Measurements from ENCODE around the gene ACOT9.
"Not testable (repeated sequence)": the region's sequence is repeated elsewhere in the genome, so short reads cannot be mapped to it uniquely, and the experiment has no call there.

The ACOT9 gene

GRCh38 chrX:23704673-23705206 is 38.3 kb downstream of the ACOT9 start:
- no peak overlapping the region for H3K4me3 ChIP-seq (ENCODE audit: low read depth, low read length)
- no peak for TF ChIP-seq CTCF (conservative IDR thresholded peaks at IDR 0.05; ENCODE audit: low read depth, low read length)
- no peak for DNase-seq (ENCODE audit: low read depth)

DNA sequence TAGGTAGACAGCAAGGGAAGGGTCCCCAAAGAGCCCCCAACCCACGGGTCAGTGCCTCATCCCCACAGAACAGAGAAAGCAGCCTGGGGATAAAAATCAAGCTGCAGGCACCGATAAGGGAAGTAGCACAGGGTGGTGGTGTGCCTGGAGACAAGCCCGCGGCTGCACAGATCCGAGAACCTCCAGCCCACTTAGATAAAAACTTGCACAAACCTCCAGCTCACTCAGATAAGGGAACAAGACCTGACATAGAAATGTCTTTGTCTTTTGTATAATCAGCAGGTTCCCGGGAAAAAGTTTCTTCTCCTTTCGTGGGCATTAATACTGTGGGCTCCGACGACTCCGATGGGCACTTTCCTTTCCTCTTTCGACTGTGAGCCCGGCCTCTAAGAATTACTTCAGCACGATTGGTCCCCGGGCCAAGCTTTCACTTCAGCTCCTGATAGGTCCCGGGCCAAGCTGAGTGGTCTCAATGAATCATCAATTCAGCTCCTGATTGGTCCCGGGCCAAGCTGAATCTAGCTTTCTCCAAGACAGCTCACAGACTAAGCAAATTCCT is 43.4 kb downstream of the ACOT9 start:
- TF ChIP-seq CTCF (conservative IDR thresholded peaks at IDR 0.05; ENCODE audit: low read depth, low read length), result no peak
- peak; percentile 2 for DNase-seq (ENCODE audit: low read depth)
- no peak overlapping the region for H3K4me3 ChIP-seq (ENCODE audit: low read depth, low read length)

DNA sequence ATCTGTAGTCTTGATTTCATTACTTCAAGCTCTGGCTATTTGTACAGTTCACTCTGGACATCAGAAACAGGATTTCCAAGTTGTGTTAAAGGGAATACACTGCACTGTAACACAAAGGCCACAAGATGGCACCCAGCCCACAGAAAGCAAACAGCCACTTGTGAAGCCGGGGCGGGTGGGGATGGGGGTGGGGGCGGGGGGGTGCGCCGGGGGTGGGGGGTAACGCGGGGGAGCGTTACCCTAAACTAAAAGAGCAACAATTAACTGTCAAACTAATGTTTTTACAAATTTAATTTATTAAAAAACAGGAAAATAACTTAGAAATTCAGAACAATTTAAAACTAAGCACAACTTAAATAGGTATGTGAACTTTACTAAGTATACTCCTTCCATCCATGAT is 48.5 kb downstream of the ACOT9 start:
- DNase-seq (ENCODE audit: low read depth), result peak; percentile 63
- TF ChIP-seq CTCF (conservative IDR thresholded peaks at IDR 0.05; ENCODE audit: low read depth, low read length), result peak; percentile 57
- no peak overlapping the region for H3K4me3 ChIP-seq (ENCODE audit: low read depth, low read length)

GRCh38 chrX:23692166-23692565 is 50.9 kb downstream of the ACOT9 start:
- no peak for TF ChIP-seq CTCF (conservative IDR thresholded peaks at IDR 0.05; ENCODE audit: low read depth, low read length)
- H3K4me3 ChIP-seq (ENCODE audit: low read depth, low read length), result no peak overlapping the region
- DNase-seq (ENCODE audit: low read depth), result no peak

DNA sequence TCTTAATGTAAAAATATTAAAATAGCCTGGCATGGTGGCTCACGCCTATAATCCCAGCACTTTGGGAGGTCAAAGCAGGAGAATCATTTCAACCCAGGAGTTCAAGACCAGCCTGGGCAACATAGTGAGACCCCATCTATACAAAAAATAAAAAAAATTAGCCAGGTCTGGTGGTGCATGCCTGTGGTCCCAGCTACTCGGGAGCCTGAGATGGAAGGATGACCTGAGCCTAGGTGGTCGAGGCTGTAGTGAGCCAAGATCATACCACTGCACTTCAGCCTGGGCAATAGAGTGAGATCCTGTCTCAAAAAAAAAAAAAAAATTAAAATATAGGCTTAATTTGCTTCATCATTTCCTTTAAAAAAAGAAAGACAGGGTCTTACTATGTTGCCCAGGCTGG is 66.6 kb downstream of the ACOT9 start:
- not testable (repeated sequence) for H3K4me3 ChIP-seq (ENCODE audit: low read depth, low read length); DNase-seq (ENCODE audit: low read depth)

DNA sequence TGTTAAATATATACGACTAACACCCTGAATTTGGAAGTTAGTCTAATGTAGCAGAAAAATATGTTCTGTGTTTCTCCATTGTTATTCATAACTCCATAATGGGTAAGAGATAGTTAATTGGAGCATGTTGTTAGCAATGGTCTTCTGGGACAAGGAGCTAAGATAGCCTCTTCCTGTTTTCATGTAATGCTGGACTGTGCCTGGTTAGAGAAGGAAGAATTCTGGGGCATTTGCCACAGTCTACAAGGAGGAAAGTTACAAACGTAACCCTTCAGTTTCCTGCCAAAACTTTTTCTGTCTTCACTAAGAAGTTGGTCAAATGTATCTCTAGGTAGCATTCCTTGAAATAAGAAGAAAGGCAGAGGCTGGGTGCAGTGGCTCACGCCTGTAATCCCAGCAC is 70.0 kb downstream of the ACOT9 start:
- TF ChIP-seq CTCF (conservative IDR thresholded peaks at IDR 0.05; ENCODE audit: low read depth, low read length), result no peak
- no peak overlapping the region for H3K4me3 ChIP-seq (ENCODE audit: low read depth, low read length)

DNA sequence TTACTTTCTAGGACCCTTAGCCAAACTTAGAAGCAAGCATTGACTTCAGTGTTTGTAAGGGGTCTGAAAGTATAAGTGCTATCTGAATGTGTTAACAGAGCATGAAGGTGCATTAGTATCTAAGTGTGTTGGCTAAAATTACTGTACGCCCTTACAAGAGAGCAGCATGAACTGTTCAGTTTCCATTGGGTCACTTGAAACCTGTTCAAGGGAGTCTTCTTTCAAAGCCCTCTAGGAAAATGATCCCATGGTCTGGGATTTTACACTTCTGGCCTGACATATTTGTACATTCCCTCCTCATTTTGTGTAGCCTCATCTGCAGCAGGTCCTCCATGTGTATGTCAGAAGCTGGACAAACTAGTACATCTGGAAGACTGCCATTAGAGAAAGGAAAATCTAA is 72.5 kb downstream of the ACOT9 start:
- no peak for TF ChIP-seq CTCF (conservative IDR thresholded peaks at IDR 0.05; ENCODE audit: low read depth, low read length)
- H3K4me3 ChIP-seq (ENCODE audit: low read depth, low read length), result no peak overlapping the region

More for the DNA sequence above, 70.0 kb downstream of the ACOT9 start:
- DNase-seq (ENCODE audit: low read depth), result peak; percentile 7

More for the DNA sequence above, 72.5 kb downstream of the ACOT9 start:
- no peak for DNase-seq (ENCODE audit: low read depth)

All from choroid plexus epithelial cell (primary cell).